Neural cell (in vitro differentiated cells): ENCODE measurements around the gene TAF3. TPM values are rescaled to one million over a fixed set of nuclear protein-coding genes. Genes with fewer than 3 reads are reported as not detected.

Experiments used
- H2AFZ ChIP-seq: fragments of 200-600, 300-800 bp; sonication (generic), shearing (Covaris generic); 2 replicates; pipeline ENCODE4 v1.6.0; 2014; ENCODE audit warnings: low read depth, mild to moderate bottlenecking, antibody characterized with exemption, low read length, moderate library complexity
- H3F3A ChIP-seq: fragments of 200-600 bp; shearing (Covaris generic); 2 replicates; pipeline ENCODE4 v1.6.1; 2016; ENCODE audit warnings: mild to moderate bottlenecking, moderate library complexity, mixed read lengths, antibody characterized with exemption, low read length; ENCODE audit not compliant: insufficient read depth, poor library complexity, severe bottlenecking
- H3K27ac ChIP-seq: fragments of 200-600, 300-800 bp; sonication (generic), shearing (Covaris generic); 2 replicates; pipeline ENCODE4 v1.5.1; 2014; ENCODE audit warnings: mild to moderate bottlenecking, low read length, moderate library complexity
- H3K27me3 ChIP-seq: fragments of 300-800, 200-600 bp; sonication (generic), shearing (Covaris generic); 2 replicates; pipeline ENCODE4 v1.6.0; 2014; ENCODE audit warnings: mild to moderate bottlenecking, low read depth, low read length, moderate library complexity; ENCODE audit not compliant: insufficient read depth
- H3K36me3 ChIP-seq: fragments of 300-800, 200-600 bp; sonication (generic), shearing (Covaris generic); 2 replicates; pipeline ENCODE4 v1.5.1; 2014; ENCODE audit warnings: mild to moderate bottlenecking, antibody characterized with exemption, low read length, moderate library complexity; ENCODE audit not compliant: insufficient read depth
- H3K4me2 ChIP-seq: fragments of 300-800, 200-600 bp; sonication (generic), shearing (Covaris generic); 2 replicates; pipeline ENCODE4 v1.6.0; 2014; ENCODE audit warnings: mild to moderate bottlenecking, low read length
- H3K4me3 ChIP-seq: fragments of 300-800, 200-600 bp; sonication (generic), shearing (Covaris generic); 2 replicates; pipeline ENCODE4 v1.5.1; 2014; ENCODE audit warnings: mild to moderate bottlenecking, low read length, moderate library complexity
- H3K79me2 ChIP-seq: fragments of 200-600 bp; shearing (Covaris generic); replicated peaks from 2 replicates; pipeline ENCODE4 v1.6.0; 2014; ENCODE audit warnings: mild to moderate bottlenecking, low read length, moderate library complexity; ENCODE audit not compliant: insufficient read depth
- H3K9ac ChIP-seq: fragments of 300-800, 200-600 bp; sonication (generic), shearing (Covaris generic); 2 replicates; pipeline ENCODE4 v1.6.1; 2016; ENCODE audit warnings: mild to moderate bottlenecking, low read length, mixed read lengths
- H3K9me2 ChIP-seq: fragments of 200-600 bp; shearing (Covaris generic); 2 replicates; pipeline ENCODE4 v1.6.1; 2016; ENCODE audit warnings: mild to moderate bottlenecking, low read length, mixed read lengths; ENCODE audit not compliant: insufficient read depth
- H3K9me3 ChIP-seq: fragments of 200-600, 300-800 bp; sonication (generic), shearing (Covaris generic); 2 replicates; pipeline ENCODE4 v1.6.1; 2016; ENCODE audit warnings: mild to moderate bottlenecking, mixed run types, low read length, moderate library complexity, mixed read lengths
- H4K20me1 ChIP-seq: fragments of 200-600 bp; shearing (Covaris generic); 2 replicates; pipeline ENCODE4 v1.6.1; 2016; ENCODE audit warnings: mild to moderate bottlenecking, mixed run types; ENCODE audit not compliant: insufficient read depth
- CTCF ChIP-seq: fragments of 450-650 bp; IDR thresholded peaks from 2 replicates; pipeline ENCODE4 v1.5.1; 2014; ENCODE audit warnings: antibody characterized with exemption, mild to moderate bottlenecking, moderate library complexity; ENCODE audit not compliant: poor library complexity, severe bottlenecking
- EP300 ChIP-seq: fragments of 450-650 bp; conservative IDR thresholded peaks from 2 replicates; pipeline ENCODE4 v1.6.1; 2014; ENCODE audit warnings: antibody characterized with exemption, mild to moderate bottlenecking, moderate library complexity; ENCODE audit not compliant: poor library complexity, severe bottlenecking
- EZH2 ChIP-seq: fragments of 200-600, 300-800 bp; shearing (Covaris generic), sonication (generic); IDR thresholded peaks from 2 replicates; pipeline ENCODE4 v1.6.1; 2014; ENCODE audit warnings: antibody characterized with exemption, low read length, borderline replicate concordance, mild to moderate bottlenecking; ENCODE audit not compliant: insufficient read depth, poor library complexity, severe bottlenecking
- MXI1 ChIP-seq: fragments of 450-650 bp; conservative IDR thresholded peaks from 2 replicates; pipeline ENCODE4 v1.6.1; 2014; ENCODE audit warnings: antibody characterized with exemption, mild to moderate bottlenecking; ENCODE audit not compliant: poor library complexity, severe bottlenecking
- POLR2AphosphoS5 ChIP-seq: IDR thresholded peaks from 2 replicates; pipeline ENCODE4 v1.6.1; 2012
- RAD21 ChIP-seq: fragments of 450-650 bp; conservative IDR thresholded peaks from 2 replicates; pipeline ENCODE4 v1.6.1; 2014; ENCODE audit warnings: antibody characterized with exemption, mild to moderate bottlenecking, moderate library complexity
- REST ChIP-seq: IDR thresholded peaks from 2 replicates; pipeline ENCODE4 v1.6.1; 2012; ENCODE audit warnings: borderline replicate concordance
- SMC3 ChIP-seq: fragments of 450-650 bp; conservative IDR thresholded peaks from 2 replicates; pipeline ENCODE4 v1.6.1; 2014; ENCODE audit warnings: antibody characterized with exemption, mild to moderate bottlenecking, moderate library complexity; ENCODE audit not compliant: poor library complexity
- TAF1 ChIP-seq: IDR thresholded peaks from 2 replicates; pipeline ENCODE4 v1.6.1; 2012; ENCODE audit warnings: low read depth
- polyA plus RNA-seq: library from polyadenylated mRNA; depleted of rRNA; stranded (reverse); fragments of >200 nt; gene quantifications from 2 replicates; pipeline ENCODE4 v1.2.3, GENCODE V29; 2014

TAF3 gene
- polyA plus RNA-seq, 1 donor from 2014 or later: 2.0 TPM

GRCh38 chr10:7817984-7818294 lies 366 bp upstream of the TAF3 start:
- Histone ChIP-seq H3K9me3 (no peaks in the 10 kb centered on the region), H3K4me2 (peak overlapping the region; percentile 92), H3K27me3 (no peaks in the 10 kb centered on the region), H3K79me2 (peaks cover 17% of the 10 kb centered on the region), H3K9ac (peak overlapping the region; percentile 82), H3K4me3 (peak overlapping the region; percentile 99), H3F3A (no peaks in the 10 kb centered on the region), H3K9me2 (no peaks in the 10 kb centered on the region), H3K27ac (no peak overlapping the region), H4K20me1 (no peaks in the 10 kb centered on the region), H3K36me3 (no peaks in the 10 kb centered on the region), H2AFZ (peak overlapping the region; percentile 89)
- no peak for TF ChIP-seq REST
- no peak for TF ChIP-seq EZH2
- no peak for TF ChIP-seq RAD21
- no peak for TF ChIP-seq CTCF
- TF ChIP-seq POLR2AphosphoS5: no peak
- TF ChIP-seq EP300: no peak
- TF ChIP-seq TAF1: no peak
- no peak for TF ChIP-seq SMC3
- no peak for TF ChIP-seq MXI1

GRCh38 chr10:7819121-7819460 lies 786 bp downstream of the TAF3 start:
- Histone ChIP-seq H3K4me2 (peak overlapping the region; percentile 61), H3K27me3 (no peaks in the 10 kb centered on the region), H3K79me2 (peaks cover 17% of the 10 kb centered on the region), H3K36me3 (no peaks in the 10 kb centered on the region), H3K9me2 (no peaks in the 10 kb centered on the region), H3K9me3 (no peaks in the 10 kb centered on the region), H4K20me1 (no peaks in the 10 kb centered on the region), H3F3A (no peaks in the 10 kb centered on the region), H2AFZ (peak overlapping the region; percentile 92), H3K4me3 (peak overlapping the region; percentile 99), H3K9ac (peak overlapping the region; percentile 82), H3K27ac (peak overlapping the region; percentile 82)
- TF ChIP-seq TAF1 (no peak), CTCF (peak; percentile 43), SMC3 (peak; percentile 37), MXI1 (no peak), REST (no peak), EZH2 (no peak), EP300 (no peak), POLR2AphosphoS5 (no peak), RAD21 (peak; percentile 38)
